OCI-LY3 (cell line): ENCODE results near the gene STIMATE.

Experiments
- H2AFZ ChIP-seq: fragments of 200-600, 300-600 bp; shearing (Covaris generic); 2 replicates; pipeline ENCODE4 v1.6.0; 2014; ENCODE audit warnings: antibody characterized with exemption, low read depth, low read length
- H3K27ac ChIP-seq: fragments of 200-600, 300-600 bp; sonication (generic); 2 replicates; pipeline ENCODE4 v1.5.1; 2014; ENCODE audit warnings: mild to moderate bottlenecking, low read length, moderate library complexity, mixed read lengths
- H3K27me3 ChIP-seq: fragments of 200-600, 300-600 bp; sonication (generic); 2 replicates; pipeline ENCODE4 v1.6.1; 2014; ENCODE audit warnings: low read depth, low read length, mixed read lengths
- H3K36me3 ChIP-seq: fragments of 200-600, 300-600 bp; sonication (generic); replicated peaks from 2 replicates; pipeline ENCODE3; 2014; ENCODE audit warnings: low read depth, low read length, mixed read lengths
- H3K4me1 ChIP-seq: fragments of 300-600, 200-600 bp; sonication (generic); 2 replicates; pipeline ENCODE4 v1.6.1; 2014; ENCODE audit warnings: low read length, mixed read lengths
- H3K4me2 ChIP-seq: fragments of 200-600, 300-600 bp; sonication (generic); 2 replicates; pipeline ENCODE4 v1.6.1; 2014; ENCODE audit warnings: low read length, mixed read lengths
- H3K4me3 ChIP-seq: fragments of 300-600, 200-600 bp; sonication (generic); 2 replicates; pipeline ENCODE4 v1.5.1; 2014; ENCODE audit warnings: antibody characterized with exemption, mild to moderate bottlenecking, low read length, moderate library complexity
- H3K79me2 ChIP-seq: fragments of 300-600, 200-600 bp; shearing (Covaris generic); 2 replicates; pipeline ENCODE4 v1.6.1; 2014; ENCODE audit warnings: mild to moderate bottlenecking, low read length, mixed read lengths
- H3K9ac ChIP-seq: fragments of 300-600, 200-600 bp; shearing (Covaris generic); 2 replicates; pipeline ENCODE4 v1.6.0; 2014; ENCODE audit warnings: mild to moderate bottlenecking, low read length, moderate library complexity
- H3K9me3 ChIP-seq: fragments of 200-600, 300-600 bp; shearing (Covaris generic); 2 replicates; pipeline ENCODE4 v1.6.1; 2014; ENCODE audit warnings: low read length, mixed read lengths; ENCODE audit not compliant: insufficient read depth
- H4K20me1 ChIP-seq: fragments of 200-600, 300-600 bp; sonication (generic); 2 replicates; pipeline ENCODE4 v1.6.1; 2016; ENCODE audit warnings: low read length, mixed read lengths; ENCODE audit not compliant: insufficient read depth
- CTCF ChIP-seq: fragments of 200-600, 300-600 bp; sonication (generic); IDR thresholded peaks from 2 replicates; pipeline ENCODE4 v1.5.1; 2014; ENCODE audit warnings: antibody characterized with exemption, low read length, low read depth
- EZH2phosphoT487 ChIP-seq: fragments of 200-600 bp; shearing (Covaris generic); IDR thresholded peaks from 2 replicates; pipeline ENCODE4 v1.6.1; 2018; ENCODE audit warnings: antibody characterized with exemption, mixed run types, low read depth

STIMATE gene

GRCh38 chr3:52852419-52852818 lies 44.9 kb downstream of the STIMATE start:
- H3K9ac ChIP-seq, result no peak overlapping the region
- H3K36me3 ChIP-seq, result no peaks in the 10 kb centered on the region
- TF ChIP-seq EZH2phosphoT487, result no peak

DNA sequence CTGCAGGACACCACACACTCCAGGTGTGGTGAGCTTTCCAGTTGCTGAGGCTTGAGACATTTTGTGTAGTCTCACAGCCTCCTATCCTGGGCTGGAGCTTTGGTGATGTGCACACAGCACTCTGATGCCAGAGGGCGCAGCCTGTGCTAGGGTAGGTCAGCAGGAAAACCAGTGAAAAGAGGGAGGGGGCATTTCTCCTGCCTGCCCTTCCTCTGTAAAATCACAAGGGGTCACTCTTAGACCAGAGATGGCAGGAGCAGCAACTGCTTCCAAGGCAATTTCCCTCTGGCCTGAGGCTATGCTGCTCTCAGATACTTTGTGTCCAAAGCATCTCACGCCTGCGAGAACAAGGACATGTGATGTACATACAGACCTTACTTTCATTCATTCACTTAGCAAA lies 46.0 kb downstream of the STIMATE start:
- H3K9ac ChIP-seq, result no peak overlapping the region
- H4K20me1 ChIP-seq, result no peaks in the 10 kb centered on the region
- H2AFZ ChIP-seq, result no peak overlapping the region
- H3K4me2 ChIP-seq, result no peak overlapping the region
- no peaks in the 10 kb centered on the region for H3K4me1 ChIP-seq
- H3K9me3 ChIP-seq, result no peaks in the 10 kb centered on the region
- H3K79me2 ChIP-seq, result no peaks in the 10 kb centered on the region
- H3K4me3 ChIP-seq, result no peak overlapping the region
- H3K27me3 ChIP-seq, result no peaks in the 10 kb centered on the region
- no peak overlapping the region for H3K27ac ChIP-seq
- no peak for TF ChIP-seq EZH2phosphoT487
- TF ChIP-seq CTCF, result peak; percentile 71
- no peaks in the 10 kb centered on the region for H3K36me3 ChIP-seq

More at GRCh38 chr3:52852419-52852818, 44.9 kb downstream of the STIMATE start:
- H3K27ac ChIP-seq, result no peak overlapping the region
- H3K27me3 ChIP-seq, result no peaks in the 10 kb centered on the region
- H3K4me3 ChIP-seq, result no peak overlapping the region
- H4K20me1 ChIP-seq, result no peaks in the 10 kb centered on the region
- no peaks in the 10 kb centered on the region for H3K9me3 ChIP-seq
- no peak overlapping the region for H2AFZ ChIP-seq
- H3K79me2 ChIP-seq, result no peaks in the 10 kb centered on the region
- H3K4me1 ChIP-seq, result peaks cover 7% of the 10 kb centered on the region
- no peak overlapping the region for H3K4me2 ChIP-seq

DNA sequence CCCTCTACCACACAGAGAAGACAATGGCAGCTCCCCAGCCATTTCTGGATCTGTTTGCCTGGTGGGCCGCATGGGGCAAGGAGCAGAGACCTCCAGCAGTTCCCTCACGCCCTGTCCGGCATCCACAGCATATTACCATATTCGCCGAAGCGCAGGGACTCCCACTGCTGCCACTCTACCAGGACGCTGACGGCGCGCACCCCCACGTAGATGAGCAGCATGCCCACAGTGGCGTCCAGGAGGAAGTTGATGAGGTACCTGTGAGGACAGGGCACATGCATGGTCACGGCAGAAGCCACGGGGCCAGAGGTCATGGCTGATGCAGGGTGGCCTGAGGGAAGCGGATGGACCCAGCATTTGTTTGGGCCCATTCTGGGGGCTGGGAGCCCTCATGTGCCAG lies 47.7 kb downstream of the STIMATE start:
- no peaks in the 10 kb centered on the region for H4K20me1 ChIP-seq
- H3K9me3 ChIP-seq, result no peaks in the 10 kb centered on the region
- H3K79me2 ChIP-seq, result no peaks in the 10 kb centered on the region
- H3K4me1 ChIP-seq, result no peaks in the 10 kb centered on the region
- no peak overlapping the region for H2AFZ ChIP-seq
- no peaks in the 10 kb centered on the region for H3K36me3 ChIP-seq
- no peak for TF ChIP-seq EZH2phosphoT487
- no peak for TF ChIP-seq CTCF
- H3K9ac ChIP-seq, result no peak overlapping the region
- H3K4me3 ChIP-seq, result no peak overlapping the region
- no peak overlapping the region for H3K27ac ChIP-seq
- H3K27me3 ChIP-seq, result no peaks in the 10 kb centered on the region
- no peak overlapping the region for H3K4me2 ChIP-seq

DNA sequence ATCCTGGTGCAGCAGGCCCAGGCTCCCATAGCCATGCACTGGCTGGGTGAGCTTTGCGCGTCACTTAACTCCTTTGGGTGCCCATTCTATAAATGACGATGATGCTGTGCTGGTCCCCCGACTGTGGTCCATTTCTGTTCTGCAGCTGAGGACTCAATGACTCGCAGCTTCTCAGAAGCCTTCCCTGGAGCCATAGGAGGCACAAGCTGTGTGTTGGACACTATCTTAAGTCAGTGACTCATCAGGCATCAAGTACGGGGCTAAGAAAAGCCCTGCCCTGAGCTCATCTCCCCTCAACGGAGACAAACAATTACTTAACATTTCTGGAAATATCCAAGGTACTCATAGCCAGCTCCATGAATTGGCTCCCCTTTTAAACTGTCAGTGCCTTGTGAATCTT lies 48.7 kb downstream of the STIMATE start:
- H3K4me3 ChIP-seq, result no peak overlapping the region
- H3K4me1 ChIP-seq, result no peaks in the 10 kb centered on the region
- H3K9ac ChIP-seq, result no peak overlapping the region
- H3K27me3 ChIP-seq, result no peaks in the 10 kb centered on the region
- no peak overlapping the region for H3K4me2 ChIP-seq
- H3K9me3 ChIP-seq, result no peaks in the 10 kb centered on the region
- no peaks in the 10 kb centered on the region for H4K20me1 ChIP-seq
- no peaks in the 10 kb centered on the region for H3K36me3 ChIP-seq
- no peak overlapping the region for H2AFZ ChIP-seq
- no peak for TF ChIP-seq CTCF
- no peak for TF ChIP-seq EZH2phosphoT487
- no peak overlapping the region for H3K27ac ChIP-seq
- no peaks in the 10 kb centered on the region for H3K79me2 ChIP-seq

DNA sequence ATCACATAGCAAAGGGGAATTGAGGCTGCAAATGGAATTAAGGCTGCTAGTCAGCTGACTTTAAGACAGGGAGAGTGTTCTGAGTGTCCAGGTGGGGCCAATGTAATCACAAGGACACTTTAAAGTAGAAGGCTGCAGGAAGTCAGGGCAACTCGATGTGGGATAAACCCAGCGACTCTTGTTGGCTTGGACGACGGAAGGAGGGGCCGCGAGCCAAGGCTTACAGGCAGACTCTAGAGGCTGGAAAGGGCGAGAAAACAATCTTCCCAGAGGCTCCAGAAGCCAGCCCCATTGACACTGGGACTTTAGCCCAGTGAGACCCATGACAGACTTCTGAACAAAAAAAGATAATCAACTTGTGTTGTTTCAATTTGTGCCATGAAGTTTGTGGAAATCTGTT lies 49.6 kb downstream of the STIMATE start:
- Histone ChIP-seq H3K27ac (no peak overlapping the region), H3K27me3 (no peaks in the 10 kb centered on the region), H3K79me2 (no peaks in the 10 kb centered on the region), H3K9ac (no peak overlapping the region), H3K4me2 (no peak overlapping the region), H3K9me3 (no peaks in the 10 kb centered on the region), H3K4me1 (no peaks in the 10 kb centered on the region), H3K36me3 (no peaks in the 10 kb centered on the region), H2AFZ (no peak overlapping the region), H4K20me1 (no peaks in the 10 kb centered on the region), H3K4me3 (no peak overlapping the region)
- TF ChIP-seq CTCF, result no peak
- no peak for TF ChIP-seq EZH2phosphoT487
